GM12878 (cell line): ENCODE results near the gene CRYGN. TPM values are rescaled to one million over a fixed set of nuclear protein-coding genes. Genes with fewer than 3 reads are reported as not detected.

Experiments used
- ATAC-seq: fragments of 200-7000 bp; cut with Tn5 transposase; 3 replicates; pipeline ENCODE4 v1.9.1; 2020; ENCODE audit warnings: mild to moderate bottlenecking, moderate library complexity
- BruUV-seq: library from RNA; stranded (reverse); fragments of 400-500 nt; replicated peaks from 2 replicates; lab custom pipeline; 2021; lab: Mats Ljungman, UMichigan
- CTCF ChIA-PET: fragments of 300-600 bp; sonication (Branson Sonifier 250); formaldehyde crosslinking; extraction: SDS; loops from one replicate; lab custom pipeline; 2021; ENCODE audit warnings: inconsistent platforms; lab: Yijun Ruan, JAX
- POLR2A ChIA-PET: fragments of 350-600 bp; formaldehyde crosslinking; extraction: SDS; loops from one replicate; lab custom pipeline; 2021; ENCODE audit warnings: inconsistent platforms; lab: Charles Lee
- RAD21 ChIA-PET: fragments of 300-600 bp; sonication (Branson Sonifier 250); formaldehyde crosslinking; loops from one replicate; lab custom pipeline; 2023; ENCODE audit warnings: antibody characterized with exemption; ENCODE audit not compliant: unreplicated experiment; lab: Charles Lee
- SMC1A ChIA-PET: fragments of 300-600 bp; sonication (Branson Sonifier 250); formaldehyde crosslinking; loops from one replicate; lab custom pipeline; 2023; ENCODE audit not compliant: unreplicated experiment, uncharacterized antibody; lab: Charles Lee
- DNase-seq: peaks from one replicate; pipeline ENCODE4 v3.0.0-alpha.2; 2011; ENCODE audit warnings: low read depth, low spot score
- FAIRE-seq: peaks from 3 replicates; lab custom pipeline; 2011; peaks lifted over from hg19 to GRCh38; lab: Jason Lieb, UNC
- H2AFZ ChIP-seq: 2 replicates; pipeline ENCODE4 v1.6.0; 2011; ENCODE audit warnings: low read depth, low read length, control low read depth; ENCODE audit not compliant: control insufficient read depth
- H3K27ac ChIP-seq: 2 replicates; pipeline ENCODE4 v1.5.1; 2011; ENCODE audit warnings: control low read depth; ENCODE audit not compliant: control insufficient read depth, insufficient read depth
- H3K27me3 ChIP-seq, 2 experiments: replicated peaks in 1 of 2; 2 replicates each; pipeline versions ENCODE4 v1.6.0 to v1.6.1; 2011; ENCODE audit warnings: low read length in 1 of 2; ENCODE audit not compliant: control insufficient read depth in 2 of 2, insufficient read depth in 2 of 2
- H3K36me3 ChIP-seq, 2 experiments: 2 replicates each; pipeline ENCODE4 v1.5.1; 2011; ENCODE audit warnings: low read length in 1 of 2; ENCODE audit not compliant: control insufficient read depth in 2 of 2, insufficient read depth in 2 of 2
- H3K4me1 ChIP-seq: 2 replicates; pipeline ENCODE4 v1.6.1; 2011; ENCODE audit warnings: mild to moderate bottlenecking, low read length, moderate library complexity, mixed read lengths; ENCODE audit not compliant: control insufficient read depth, insufficient read depth
- H3K4me2 ChIP-seq: 2 replicates; pipeline ENCODE4 v1.6.0; 2011; ENCODE audit warnings: control low read depth; ENCODE audit not compliant: control insufficient read depth, insufficient read depth
- H3K4me3 ChIP-seq: fragments of 200-600 bp; sonication (generic); 2 replicates; pipeline ENCODE4 v1.5.1; 2016
- H3K79me2 ChIP-seq: 2 replicates; pipeline ENCODE4 v1.6.0; 2011; ENCODE audit warnings: low read length; ENCODE audit not compliant: control insufficient read depth, insufficient read depth
- H3K9ac ChIP-seq: 2 replicates; pipeline ENCODE4 v1.8.0; 2011; ENCODE audit warnings: low read length, control low read depth, mixed read lengths; ENCODE audit not compliant: control insufficient read depth, insufficient read depth
- H3K9me3 ChIP-seq: replicated peaks from 3 replicates; pipeline ENCODE4 v1.5.1; 2011; ENCODE audit warnings: mild to moderate bottlenecking, low read length; ENCODE audit not compliant: control insufficient read depth, insufficient read depth
- H4K20me1 ChIP-seq: 2 replicates; pipeline ENCODE4 v1.6.0; 2011; ENCODE audit not compliant: control insufficient read depth, insufficient read depth
- CHD2 ChIP-seq: IDR thresholded peaks from 2 replicates; pipeline ENCODE4 v1.6.1; 2011; ENCODE audit warnings: low read depth, low read length, improper control_type of control experiment, borderline replicate concordance
- CUX1 ChIP-seq: IDR thresholded peaks from 2 replicates; pipeline ENCODE4 v1.6.1; 2012; ENCODE audit warnings: improper control_type of control experiment, low read depth, low read length; ENCODE audit not compliant: insufficient replicate concordance
- MXI1 ChIP-seq: fragments of 150-350 bp; IDR thresholded peaks from 2 replicates; pipeline ENCODE4 v1.6.1; 2011; ENCODE audit warnings: low read depth, mild to moderate bottlenecking, inconsistent platforms, low read length, improper control_type of control experiment
- NR2C1 ChIP-seq: fragments of 450-650 bp; IDR thresholded peaks from 2 replicates; pipeline ENCODE4 v1.6.1; 2017; ENCODE audit warnings: antibody characterized with exemption, mild to moderate bottlenecking, moderate library complexity
- PAX8 ChIP-seq: fragments of 450-650 bp; IDR thresholded peaks from 2 replicates; pipeline ENCODE4 v1.6.1; 2017; ENCODE audit warnings: mild to moderate bottlenecking, moderate library complexity
- PKNOX1 ChIP-seq: fragments of 450-650 bp; IDR thresholded peaks from 2 replicates; pipeline ENCODE4 v1.6.1; 2016; ENCODE audit warnings: mild to moderate bottlenecking
- SKIL ChIP-seq: fragments of 450-650 bp; IDR thresholded peaks from 2 replicates; pipeline ENCODE4 v1.6.1; 2017; ENCODE audit warnings: mild to moderate bottlenecking, low read depth, inconsistent platforms; ENCODE audit not compliant: poor library complexity, severe bottlenecking
- USF1 ChIP-seq: IDR thresholded peaks from 2 replicates; pipeline ENCODE4 v1.6.1; 2011; ENCODE audit warnings: borderline replicate concordance, low read depth, mild to moderate bottlenecking, moderate library complexity, mixed read lengths, low read length; ENCODE audit not compliant: insufficient read depth; ENCODE audit errors: extremely low read length
- WGBS: methylation state at CpG from one replicate; pipeline ENCODE4 v1.1.6; 2016; ENCODE audit warnings: low lambda C conversion rate; ENCODE audit not compliant: insufficient replicate concordance, insufficient coverage; ENCODE audit errors: missing lambda C conversion rate; 5-methylcytosine and 5-hydroxymethylcytosine counted together
- in situ Hi-C: fragments of 300-500 bp; cut with MboI; formaldehyde crosslinking; loops from 9 replicates; pipeline ENCODE4 v1.14.3; 2018; ENCODE audit warnings: mixed read lengths
- intact Hi-C: fragments of 100-400 bp; cut with micrococcal nuclease; formaldehyde crosslinking; loops from one replicate; pipeline ENCODE4 v1.14.2; 2022; ENCODE audit not compliant: unreplicated experiment
- polyA plus RNA-seq, 11 experiments: library from polyadenylated mRNA; depleted of rRNA in 4 of 11; unstranded in 6 of 11; stranded (reverse) in 5 of 11; fragments of >200 nt; fragmentation: Nextera tagmentation in 4 of 11; fragmentation: Illumina TruSeq in 1 of 11; extraction: Ambion mirVana in 4 of 11; extraction: Trizol in 1 of 11; gene quantifications; 1 replicate in 1 of 11; 2 replicates in 10 of 11; pipeline versions ENCODE4 v1.2.1 to v1.2.3, GENCODE V29; 2011 to 2016; ENCODE audit warnings: inconsistent platforms in 2 of 11, missing spikeins in 2 of 11, low read depth in 1 of 11
- total RNA-seq, 4 experiments: library from RNA; depleted of rRNA in 3 of 4; stranded (reverse); fragments of >200 nt in 3 of 4; fragmentation: Illumina TruSeq in 1 of 4; extraction: Trizol in 1 of 4; gene quantifications; 2 replicates each; pipeline versions ENCODE4 v1.2.1 to v1.2.3, GENCODE V29; 2013 to 2021

Gene CRYGN
- total and polyA plus RNA-seq, 10 of the 15 experiments (the other 5 are each of a cell fraction or from before 2014, with no cell fraction given), result not detected

GRCh38 chr7:151482883-151483710 is 43.2 kb upstream of the CRYGN start:
- BruUV-seq, result TSS peak; percentile 33
- no peak overlapping the region for H3K4me2 ChIP-seq
- H2AFZ ChIP-seq, result no peak overlapping the region
- H3K9ac ChIP-seq, result no peak overlapping the region
- ChIA-PET CTCF (interaction anchor here (1.1 to 2.1 kb wide), 4 partner anchors 10 to 30 kb away, joined by 4 to 8 read pairs (median 6); no protein-coding TSS in a partner anchor), POLR2A (no interaction called here), RAD21 (interaction anchor here (1.2 to 1.6 kb wide), 2 partner anchors 10 kb away, joined by 4 to 5 read pairs; no protein-coding TSS in a partner anchor), SMC1A (interaction anchor here (1.1 to 2.3 kb wide), 3 partner anchors 12 to 168 kb away, joined by 3 to 10 read pairs (median 3); no protein-coding TSS in a partner anchor)
- in situ Hi-C loops (no loop called here), intact Hi-C loops (no loop called here)
- H3K9me3 ChIP-seq, result no peaks in the 10 kb centered on the region
- H3K27ac ChIP-seq, result no peak overlapping the region; the same call in 1 of the 2 replicates
- DNase-seq, result no peak
- peaks cover 23 to 48% of the 10 kb centered on the region in 2 experiments for H3K36me3 ChIP-seq
- WGBS, result 86% methylated on average over 8 of the region's 8 CpGs
- H3K79me2 ChIP-seq, result peaks cover 61% of the 10 kb centered on the region
- peak; percentile 25; the same call in 2 of the 3 replicates for ATAC-seq
- no peak overlapping the region for H3K4me3 ChIP-seq
- FAIRE-seq, result no peak
- H3K27me3 ChIP-seq, result no peaks in the 10 kb centered on the region
- H4K20me1 ChIP-seq, result no peaks in the 10 kb centered on the region
- peaks cover 23% of the 10 kb centered on the region for H3K4me1 ChIP-seq
- no peak for TF ChIP-seq SKIL
- TF ChIP-seq USF1, result no peak
- TF ChIP-seq CUX1, result no peak
- TF ChIP-seq PKNOX1, result no peak
- TF ChIP-seq NR2C1, result no peak
- no peak for TF ChIP-seq CHD2
- TF ChIP-seq PAX8, result no peak
- no peak for TF ChIP-seq MXI1
